Fibroblast of lung (primary cell): ENCODE data around the gene RASA3. TPM values are rescaled to one million over a fixed set of nuclear protein-coding genes. Genes with fewer than 3 reads are reported as not detected.
A peak's percentile ranks its signal among the peaks of the same experiment; 100 is the strongest.

Experiments used
- DNase-seq, 2 donors: peaks; one replicate each; pipeline versions ENCODE4 v3.0.0 to v3.0.0-alpha.2; 2010; ENCODE audit warnings: low read depth in 2 of 2
- H2AFZ ChIP-seq: 2 replicates; pipeline ENCODE4 v1.5.1; 2012; ENCODE audit warnings: low read length, control low read depth, inconsistent platforms
- H3K27ac ChIP-seq: 2 replicates; pipeline ENCODE4 v1.5.1; 2011; ENCODE audit warnings: low read length, control low read depth; ENCODE audit not compliant: insufficient read depth
- H3K27me3 ChIP-seq: 2 replicates; pipeline ENCODE4 v1.5.1; 2011; ENCODE audit warnings: mild to moderate bottlenecking, low read length; ENCODE audit not compliant: control insufficient read depth, insufficient read depth
- H3K36me3 ChIP-seq: 2 replicates; pipeline ENCODE4 v1.5.1; 2011; ENCODE audit warnings: low read length; ENCODE audit not compliant: control insufficient read depth, insufficient read depth
- H3K4me1 ChIP-seq: 2 replicates; pipeline ENCODE4 v1.5.1; 2011; ENCODE audit warnings: low read length; ENCODE audit not compliant: control insufficient read depth, insufficient read depth; ENCODE audit errors: extremely low read depth
- H3K4me2 ChIP-seq: 2 replicates; pipeline ENCODE4 v1.5.1; 2011; ENCODE audit warnings: low read length, control low read depth; ENCODE audit not compliant: insufficient read depth; ENCODE audit errors: extremely low read depth
- H3K4me3 ChIP-seq, 4 experiments: fragments of 200-600 bp in 1 of 4; sonication (generic) in 1 of 4; replicated peaks in 1 of 4; 2 replicates each; pipeline ENCODE4 v1.5.1; 2011 to 2016; ENCODE audit warnings: low read length in 4 of 4, low read depth in 3 of 4, mild to moderate bottlenecking in 3 of 4, control low read depth in 2 of 4, inconsistent platforms in 1 of 4, mixed read lengths in 1 of 4; ENCODE audit not compliant: insufficient read depth in 1 of 4; ENCODE audit errors: control extremely low read depth in 1 of 4
- H3K79me2 ChIP-seq: 2 replicates; pipeline ENCODE4 v1.5.1; 2012; ENCODE audit warnings: mild to moderate bottlenecking, low read length, inconsistent platforms; ENCODE audit not compliant: control insufficient read depth, insufficient read depth
- H3K9ac ChIP-seq: 2 replicates; pipeline ENCODE4 v1.5.1; 2011; ENCODE audit warnings: mild to moderate bottlenecking, low read length, control low read depth; ENCODE audit not compliant: insufficient read depth
- H3K9me3 ChIP-seq: 2 replicates; pipeline ENCODE4 v1.5.1; 2012; ENCODE audit warnings: low read depth, low read length; ENCODE audit not compliant: control insufficient read depth, insufficient read depth
- H4K20me1 ChIP-seq: 2 replicates; pipeline ENCODE4 v1.5.1; 2011; ENCODE audit warnings: low read length; ENCODE audit not compliant: control insufficient read depth, insufficient read depth; ENCODE audit errors: extremely low read depth
- EZH2 ChIP-seq: IDR thresholded peaks from 2 replicates; pipeline ENCODE4 v1.5.1; 2012; ENCODE audit warnings: low read length, control low read depth, mild to moderate bottlenecking; ENCODE audit errors: missing control alignments
- polyA plus RNA-seq, 2 donors: library from polyadenylated mRNA; depleted of rRNA in 1 of 2; stranded (reverse) in 1 of 2; unstranded in 1 of 2; fragments of >200 nt; gene quantifications; 2 replicates each; pipeline ENCODE4 v1.2.1, GENCODE V29; 2011 to 2012; ENCODE audit warnings: missing spikeins in 1 of 2
- total RNA-seq: library from RNA; depleted of rRNA; stranded (reverse); fragments of >200 nt; gene quantifications from 2 replicates; pipeline ENCODE4 v1.2.1, GENCODE V29; 2014
- TF ChIP-seq, protein P1 (sequence below), 2 donors: IDR thresholded peaks in 1 of 2; conservative IDR thresholded peaks in 1 of 2; 1 replicate in 1 of 2; 2 replicates in 1 of 2; pipeline ENCODE4 v1.5.1; 2011 to 2012; ENCODE audit warnings: low read length in 2 of 2, control low read depth in 1 of 2, inconsistent platforms in 1 of 2, low read depth in 1 of 2, mild to moderate bottlenecking in 1 of 2

RASA3 gene
- total and polyA plus RNA-seq, 2 donors (not counting 1 experiment from before 2014, with no cell fraction given): 26.6 to 31.1 TPM

DNA sequence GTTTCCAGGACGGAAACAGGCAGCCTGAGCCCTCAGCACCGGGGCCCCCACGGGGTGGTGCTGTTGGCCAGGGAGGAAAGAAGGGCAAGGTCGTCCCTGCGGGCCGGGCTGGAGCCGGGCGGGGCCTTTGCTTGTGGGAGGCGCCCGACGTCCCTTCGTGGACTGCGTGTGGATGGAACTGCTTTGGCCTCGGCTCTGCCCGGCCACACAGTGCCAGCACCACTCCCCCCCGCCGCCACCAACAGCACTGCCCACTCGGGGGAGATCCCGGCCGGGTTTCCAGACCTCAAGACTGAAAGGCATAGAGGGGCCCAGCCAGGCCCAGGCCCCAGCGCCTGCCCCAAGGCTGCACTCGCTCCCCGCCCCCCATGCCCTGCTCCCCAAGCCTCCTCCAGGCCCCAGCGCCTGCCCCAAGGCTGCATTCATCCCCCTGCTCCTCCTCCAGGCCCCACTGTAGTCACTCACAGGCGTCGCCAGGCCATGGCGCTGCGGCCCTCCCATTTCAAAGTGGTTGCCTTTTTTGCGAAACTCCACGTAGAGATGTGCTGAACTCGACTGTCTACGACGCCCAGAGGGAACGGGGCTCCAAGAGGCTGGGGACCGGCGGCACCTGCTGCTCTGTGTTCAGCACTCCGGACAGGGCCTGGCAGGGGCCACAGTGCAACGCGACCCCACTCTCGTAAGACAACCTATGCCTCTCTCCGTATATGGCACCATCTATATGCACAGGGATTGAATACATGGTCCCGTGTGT is 181.0 kb downstream of the RASA3 start:
- no peak overlapping the region for H3K9ac ChIP-seq
- H3K36me3 ChIP-seq: peaks cover 8% of the 10 kb centered on the region
- H4K20me1 ChIP-seq: no peaks in the 10 kb centered on the region
- H3K27ac ChIP-seq: no peak overlapping the region
- peak; percentile 42 to 75 for DNase-seq
- no peak overlapping the region for H2AFZ ChIP-seq
- peaks cover 8% of the 10 kb centered on the region for H3K4me1 ChIP-seq
- H3K4me2 ChIP-seq: no peak overlapping the region
- H3K4me3 ChIP-seq: no peak overlapping the region
- no peaks in the 10 kb centered on the region for H3K27me3 ChIP-seq
- no peaks in the 10 kb centered on the region for H3K79me2 ChIP-seq
- H3K9me3 ChIP-seq: no peaks in the 10 kb centered on the region
- TF ChIP-seq EZH2: no peak
- TF ChIP-seq, protein P1, sequence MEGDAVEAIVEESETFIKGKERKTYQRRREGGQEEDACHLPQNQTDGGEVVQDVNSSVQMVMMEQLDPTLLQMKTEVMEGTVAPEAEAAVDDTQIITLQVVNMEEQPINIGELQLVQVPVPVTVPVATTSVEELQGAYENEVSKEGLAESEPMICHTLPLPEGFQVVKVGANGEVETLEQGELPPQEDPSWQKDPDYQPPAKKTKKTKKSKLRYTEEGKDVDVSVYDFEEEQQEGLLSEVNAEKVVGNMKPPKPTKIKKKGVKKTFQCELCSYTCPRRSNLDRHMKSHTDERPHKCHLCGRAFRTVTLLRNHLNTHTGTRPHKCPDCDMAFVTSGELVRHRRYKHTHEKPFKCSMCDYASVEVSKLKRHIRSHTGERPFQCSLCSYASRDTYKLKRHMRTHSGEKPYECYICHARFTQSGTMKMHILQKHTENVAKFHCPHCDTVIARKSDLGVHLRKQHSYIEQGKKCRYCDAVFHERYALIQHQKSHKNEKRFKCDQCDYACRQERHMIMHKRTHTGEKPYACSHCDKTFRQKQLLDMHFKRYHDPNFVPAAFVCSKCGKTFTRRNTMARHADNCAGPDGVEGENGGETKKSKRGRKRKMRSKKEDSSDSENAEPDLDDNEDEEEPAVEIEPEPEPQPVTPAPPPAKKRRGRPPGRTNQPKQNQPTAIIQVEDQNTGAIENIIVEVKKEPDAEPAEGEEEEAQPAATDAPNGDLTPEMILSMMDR (conservative IDR thresholded peaks at IDR 0.05 in 1 of 2, IDR thresholded peaks at IDR 0.05 in 1 of 2; ENCODE audit: low read depth in 1 of 2, low read length in 2 of 2): peak; percentile 71 to 85

DNA sequence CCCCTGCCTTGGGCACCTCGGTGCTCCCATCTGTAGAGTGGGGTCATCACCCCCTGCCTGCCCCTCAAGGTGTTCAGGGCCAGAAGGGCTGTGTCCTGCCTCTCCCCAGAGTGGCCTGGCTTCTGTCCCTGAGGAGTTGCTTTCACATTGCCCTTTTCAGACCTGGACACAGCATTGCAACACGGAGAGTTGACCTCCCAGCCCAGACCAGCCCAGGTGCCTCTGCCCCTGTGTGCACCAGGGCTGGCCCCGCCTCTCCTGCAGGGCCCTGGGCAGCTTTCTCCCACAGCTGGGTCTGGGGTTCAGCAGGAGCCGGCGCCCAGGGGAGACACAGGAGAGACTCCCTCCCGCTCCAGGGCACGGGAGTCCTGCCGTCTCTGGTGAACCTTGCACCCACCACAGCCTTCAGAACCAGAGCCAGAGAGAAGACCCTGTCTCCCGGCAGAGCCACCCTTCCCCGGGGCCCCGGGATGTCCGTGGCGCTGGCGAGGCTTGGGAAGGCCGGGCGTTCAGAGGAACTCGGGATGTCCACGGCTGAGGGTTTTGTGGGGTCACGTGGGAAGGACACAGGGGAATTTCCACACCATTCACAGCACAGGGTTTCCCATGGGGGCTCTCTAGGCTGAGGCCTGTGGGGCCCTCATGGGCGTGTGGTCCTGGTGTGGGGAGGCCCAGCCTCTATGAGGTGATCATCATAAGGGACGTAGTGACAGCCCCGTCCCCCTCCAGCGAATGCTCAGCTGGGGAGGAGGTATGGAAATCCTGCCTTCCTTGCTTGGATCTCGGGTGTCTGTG is 181.8 kb downstream of the RASA3 start:
- H3K9ac ChIP-seq: no peak overlapping the region
- no peaks in the 10 kb centered on the region for H3K9me3 ChIP-seq
- no peaks in the 10 kb centered on the region for H4K20me1 ChIP-seq
- H3K4me2 ChIP-seq: no peak overlapping the region
- H2AFZ ChIP-seq: no peak overlapping the region
- H3K4me3 ChIP-seq: no peak overlapping the region
- H3K27ac ChIP-seq: no peak overlapping the region
- H3K27me3 ChIP-seq: no peaks in the 10 kb centered on the region
- peaks cover 8% of the 10 kb centered on the region for H3K4me1 ChIP-seq
- H3K79me2 ChIP-seq: no peaks in the 10 kb centered on the region
- no peak for DNase-seq
- TF ChIP-seq, protein P1 (conservative IDR thresholded peaks at IDR 0.05 in 1 of 2, IDR thresholded peaks at IDR 0.05 in 1 of 2; ENCODE audit: low read depth in 1 of 2, low read length in 2 of 2): no peak
- TF ChIP-seq EZH2: no peak
- H3K36me3 ChIP-seq: peaks cover 5% of the 10 kb centered on the region

DNA sequence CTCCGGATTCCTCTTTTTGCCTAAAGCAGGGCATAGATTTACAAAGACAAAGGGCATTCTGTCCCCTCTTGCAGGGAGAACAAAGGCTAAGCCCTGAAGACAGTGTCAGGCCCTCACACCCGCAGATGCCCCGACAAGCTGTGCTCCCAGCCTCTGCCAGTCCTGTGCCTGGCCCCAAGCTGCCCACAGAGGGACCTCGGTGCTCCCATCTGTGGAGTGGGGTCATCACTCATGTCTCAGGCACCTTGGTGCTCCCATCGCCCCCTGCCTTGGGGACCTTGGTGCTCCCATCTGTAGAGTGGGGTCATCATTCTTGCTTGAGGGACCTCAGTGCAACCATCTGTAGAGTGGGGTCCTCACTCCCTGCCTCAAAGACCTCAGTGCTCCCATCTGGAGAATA is 182.9 kb downstream of the RASA3 start:
- H3K9ac ChIP-seq: no peak overlapping the region
- peaks cover 8% of the 10 kb centered on the region for H3K4me1 ChIP-seq
- H3K79me2 ChIP-seq: no peaks in the 10 kb centered on the region
- no peak overlapping the region for H2AFZ ChIP-seq
- no peaks in the 10 kb centered on the region for H3K27me3 ChIP-seq
- H4K20me1 ChIP-seq: no peaks in the 10 kb centered on the region
- no peak overlapping the region for H3K4me2 ChIP-seq
- H3K4me3 ChIP-seq: no peak overlapping the region
- H3K27ac ChIP-seq: no peak overlapping the region
- TF ChIP-seq EZH2: no peak
- TF ChIP-seq, protein P1 (conservative IDR thresholded peaks at IDR 0.05 in 1 of 2, IDR thresholded peaks at IDR 0.05 in 1 of 2; ENCODE audit: low read depth in 1 of 2, low read length in 2 of 2): no peak
- H3K9me3 ChIP-seq: no peaks in the 10 kb centered on the region
- H3K36me3 ChIP-seq: peaks cover 3% of the 10 kb centered on the region
- DNase-seq: no peak
